Measurements from ENCODE around the gene CASTOR1. TPM values are rescaled to one million over a fixed set of nuclear protein-coding genes. Genes with fewer than 3 reads are reported as not detected.

CASTOR1 gene
- polyA plus RNA-seq, 4 donors: 2.0 to 8.3 (median 4.6) TPM

- peaks cover 0 to 15% (median 4%) of the 10 kb centered on the region in 3 donors for H3K4me1 ChIP-seq (ENCODE audit: control insufficient read depth in 3 of 3, insufficient read depth in 2 of 3, low read depth in 1 of 3, low read length in 2 of 3)
- DNase-seq (no peak), FAIRE-seq (no peak)
- 74 to 86% (median 81%) methylated on average over 15 of the region's 15 CpGs for WGBS, 3 donors
- H3K36me3 ChIP-seq (ENCODE audit: control insufficient read depth in 3 of 3, insufficient read depth in 2 of 3, low read depth in 1 of 3, low read length in 3 of 3): peaks cover 0 to 58% (median 2%) of the 10 kb centered on the region in 3 donors
- H3K27ac ChIP-seq (ENCODE audit: low read depth in 1 of 3, low read length in 2 of 3): no peak overlapping the region
- peaks cover 0 to under 1% of the 10 kb centered on the region in 2 donors for H3K9me3 ChIP-seq (ENCODE audit: control insufficient read depth in 2 of 2, insufficient read depth in 1 of 2, low read depth in 1 of 2, low read length in 1 of 2)
- no peak overlapping the region for H3K4me3 ChIP-seq (ENCODE audit: low read depth in 1 of 3, low read length in 3 of 3)
- H3K27me3 ChIP-seq (ENCODE audit: control insufficient read depth in 3 of 3, insufficient read depth in 3 of 3, low read length in 3 of 3): peaks cover 0 to 4% (median 0%) of the 10 kb centered on the region in 3 donors
Observed at GRCh38 chr22:30241576-30242371, 47.5 kb downstream of the CASTOR1 start.

- Histone ChIP-seq H3K4me3 (ENCODE audit: low read depth in 1 of 3, low read length in 3 of 3) (no peak overlapping the region), H3K27me3 (ENCODE audit: control insufficient read depth in 3 of 3, insufficient read depth in 3 of 3, low read length in 3 of 3) (peaks cover 0 to 5% (median 0%) of the 10 kb centered on the region in 3 donors), H3K4me1 (ENCODE audit: control insufficient read depth in 3 of 3, insufficient read depth in 2 of 3, low read depth in 1 of 3, low read length in 2 of 3) (peaks cover 0 to 12% (median under 1%) of the 10 kb centered on the region in 3 donors), H3K9me3 (ENCODE audit: control insufficient read depth in 2 of 2, insufficient read depth in 1 of 2, low read depth in 1 of 2, low read length in 1 of 2) (peaks cover 0 to 9% of the 10 kb centered on the region in 2 donors), H3K36me3 (ENCODE audit: control insufficient read depth in 3 of 3, insufficient read depth in 2 of 3, low read depth in 1 of 3, low read length in 3 of 3) (peaks cover 0 to 58% (median 2%) of the 10 kb centered on the region in 3 donors), H3K27ac (ENCODE audit: low read depth in 1 of 3, low read length in 2 of 3) (no peak overlapping the region)
- FAIRE-seq: no peak
- WGBS, 3 donors: 82 to 86% (median 83%) methylated on average over 24 of the region's 24 CpGs
- DNase-seq: no peak
Observed at GRCh38 chr22:30240541-30241417, 48.5 kb downstream of the CASTOR1 start.

- peaks cover 0 to 13% (median 0%) of the 10 kb centered on the region in 3 donors for H3K4me1 ChIP-seq (ENCODE audit: control insufficient read depth in 3 of 3, insufficient read depth in 2 of 3, low read depth in 1 of 3, low read length in 2 of 3)
- 86 to 90% (median 88%) methylated on average over 17 of the region's 17 CpGs for WGBS, 3 donors
- H3K27me3 ChIP-seq (ENCODE audit: control insufficient read depth in 3 of 3, insufficient read depth in 3 of 3, low read length in 3 of 3): peaks cover 0 to 3% (median 0%) of the 10 kb centered on the region in 3 donors
- H3K27ac ChIP-seq (ENCODE audit: low read depth in 1 of 3, low read length in 2 of 3): no peak overlapping the region
- H3K4me3 ChIP-seq (ENCODE audit: low read depth in 1 of 3, low read length in 3 of 3): no peak overlapping the region
- H3K36me3 ChIP-seq (ENCODE audit: control insufficient read depth in 3 of 3, insufficient read depth in 2 of 3, low read depth in 1 of 3, low read length in 3 of 3): peaks cover 0 to 50% (median 2%) of the 10 kb centered on the region in 3 donors
- DNase-seq (no peak), FAIRE-seq (no peak)
- H3K9me3 ChIP-seq (ENCODE audit: control insufficient read depth in 2 of 2, insufficient read depth in 1 of 2, low read depth in 1 of 2, low read length in 1 of 2): peaks cover 0 to 9% of the 10 kb centered on the region in 2 donors
Observed at GRCh38 chr22:30239488-30240405, 49.6 kb downstream of the CASTOR1 start.

GRCh38 chr22:30238661-30239487 is 50.4 kb downstream of the CASTOR1 start:
- Histone ChIP-seq H3K36me3 (ENCODE audit: control insufficient read depth in 3 of 3, insufficient read depth in 2 of 3, low read depth in 1 of 3, low read length in 3 of 3) (peaks cover 0 to 42% (median 2%) of the 10 kb centered on the region in 3 donors), H3K27ac (ENCODE audit: low read depth in 1 of 3, low read length in 2 of 3) (no peak overlapping the region), H3K4me3 (ENCODE audit: low read depth in 1 of 3, low read length in 3 of 3) (no peak overlapping the region), H3K4me1 (ENCODE audit: control insufficient read depth in 3 of 3, insufficient read depth in 2 of 3, low read depth in 1 of 3, low read length in 2 of 3) (peaks cover 0 to 14% (median 0%) of the 10 kb centered on the region in 3 donors), H3K9me3 (ENCODE audit: control insufficient read depth in 2 of 2, insufficient read depth in 1 of 2, low read depth in 1 of 2, low read length in 1 of 2) (peaks cover 0 to 9% of the 10 kb centered on the region in 2 donors), H3K27me3 (ENCODE audit: control insufficient read depth in 3 of 3, insufficient read depth in 3 of 3, low read length in 3 of 3) (peaks cover 0 to 3% (median 0%) of the 10 kb centered on the region in 3 donors)
- no peak for FAIRE-seq
- WGBS, 3 donors: 50 to 64% (median 54%) methylated on average over 27 of the region's 27 CpGs
- DNase-seq: peak; percentile 40 to 60

GRCh38 chr22:30238136-30238535 is 51.2 kb downstream of the CASTOR1 start:
- no peak overlapping the region for H3K4me3 ChIP-seq (ENCODE audit: low read depth in 1 of 3, low read length in 3 of 3)
- peaks cover 0 to 9% of the 10 kb centered on the region in 2 donors for H3K9me3 ChIP-seq (ENCODE audit: control insufficient read depth in 2 of 2, insufficient read depth in 1 of 2, low read depth in 1 of 2, low read length in 1 of 2)
- no peak overlapping the region for H3K27ac ChIP-seq (ENCODE audit: low read depth in 1 of 3, low read length in 2 of 3)
- 93 to 94% (median 93%) methylated on average over 9 of the region's 9 CpGs for WGBS, 3 donors
- FAIRE-seq (no peak), DNase-seq (no peak)
- peaks cover 0 to 14% (median 0%) of the 10 kb centered on the region in 3 donors for H3K4me1 ChIP-seq (ENCODE audit: control insufficient read depth in 3 of 3, insufficient read depth in 2 of 3, low read depth in 1 of 3, low read length in 2 of 3)
- peaks cover 0 to 34% (median 2%) of the 10 kb centered on the region in 3 donors for H3K36me3 ChIP-seq (ENCODE audit: control insufficient read depth in 3 of 3, insufficient read depth in 2 of 3, low read depth in 1 of 3, low read length in 3 of 3)
- H3K27me3 ChIP-seq (ENCODE audit: control insufficient read depth in 3 of 3, insufficient read depth in 3 of 3, low read length in 3 of 3): peaks cover 0 to 3% (median 0%) of the 10 kb centered on the region in 3 donors

GRCh38 chr22:30236875-30237274 is 52.4 kb downstream of the CASTOR1 start:
- peaks cover 0 to 22% (median 1%) of the 10 kb centered on the region in 3 donors for H3K36me3 ChIP-seq (ENCODE audit: control insufficient read depth in 3 of 3, insufficient read depth in 2 of 3, low read depth in 1 of 3, low read length in 3 of 3)
- H3K27ac ChIP-seq (ENCODE audit: low read depth in 1 of 3, low read length in 2 of 3): no peak overlapping the region
- FAIRE-seq (no peak), DNase-seq (no peak)
- peaks cover 0 to 3% (median 0%) of the 10 kb centered on the region in 3 donors for H3K27me3 ChIP-seq (ENCODE audit: control insufficient read depth in 3 of 3, insufficient read depth in 3 of 3, low read length in 3 of 3)
- peaks cover 0 to 9% of the 10 kb centered on the region in 2 donors for H3K9me3 ChIP-seq (ENCODE audit: control insufficient read depth in 2 of 2, insufficient read depth in 1 of 2, low read depth in 1 of 2, low read length in 1 of 2)
- no peak overlapping the region for H3K4me3 ChIP-seq (ENCODE audit: low read depth in 1 of 3, low read length in 3 of 3)
- H3K4me1 ChIP-seq (ENCODE audit: control insufficient read depth in 3 of 3, insufficient read depth in 2 of 3, low read depth in 1 of 3, low read length in 2 of 3): peaks cover 0 to 14% (median 0%) of the 10 kb centered on the region in 3 donors
- WGBS, 3 donors: 93 to 98% (median 97%) methylated on average over 5 of the region's 5 CpGs

GRCh38 chr22:30235687-30236170 is 53.6 kb downstream of the CASTOR1 start:
- Histone ChIP-seq H3K4me1 (ENCODE audit: control insufficient read depth in 3 of 3, insufficient read depth in 2 of 3, low read depth in 1 of 3, low read length in 2 of 3) (peaks cover 0 to 14% (median 0%) of the 10 kb centered on the region in 3 donors), H3K36me3 (ENCODE audit: control insufficient read depth in 3 of 3, insufficient read depth in 2 of 3, low read depth in 1 of 3, low read length in 3 of 3) (peaks cover 0 to 10% (median 0%) of the 10 kb centered on the region in 3 donors), H3K27ac (ENCODE audit: low read depth in 1 of 3, low read length in 2 of 3) (no peak overlapping the region), H3K4me3 (ENCODE audit: low read depth in 1 of 3, low read length in 3 of 3) (no peak overlapping the region), H3K27me3 (ENCODE audit: control insufficient read depth in 3 of 3, insufficient read depth in 3 of 3, low read length in 3 of 3) (peaks cover 0 to 3% (median 0%) of the 10 kb centered on the region in 3 donors), H3K9me3 (ENCODE audit: control insufficient read depth in 2 of 2, insufficient read depth in 1 of 2, low read depth in 1 of 2, low read length in 1 of 2) (peaks cover 0 to 9% of the 10 kb centered on the region in 2 donors)
- 45 to 63% (median 58%) methylated on average over 10 of the region's 10 CpGs for WGBS, 3 donors
- DNase-seq: no peak
- no peak for FAIRE-seq
